PC-9 (cell line): ENCODE results near the gene WIPF1. TPM values are rescaled to one million over a fixed set of nuclear protein-coding genes. Genes with fewer than 3 reads are reported as not detected.
"Not testable (repeated sequence)": the region's sequence is repeated elsewhere in the genome, so short reads cannot be mapped to it uniquely, and the experiment has no call there.

ENCODE experiments used
- BruUV-seq: library from RNA; stranded (reverse); fragments of 400-500 nt; replicated peaks from 2 replicates; lab custom pipeline; 2021; lab: Mats Ljungman, UMichigan
- CTCF ChIA-PET: fragments of 300-600 bp; sonication (Branson Sonifier 250); formaldehyde crosslinking; loops from one replicate; lab custom pipeline; 2022; ENCODE audit warnings: antibody characterized with exemption; lab: Charles Lee
- POLR2A ChIA-PET: fragments of 300-600 bp; sonication (Branson Sonifier 250); formaldehyde crosslinking; loops from one replicate; lab custom pipeline; 2022; ENCODE audit warnings: antibody characterized with exemption; ENCODE audit not compliant: unreplicated experiment; lab: Charles Lee
- DNase-seq, 2 experiments: peaks; one replicate each; pipeline versions ENCODE4 v3.0.0 to v3.0.0-alpha.2; 2015 to 2022; ENCODE audit warnings: mixed read lengths in 1 of 2
- H2AFZ ChIP-seq: fragments of 200-600 bp; sonication (generic); 2 replicates; pipeline ENCODE4 v1.8.1; 2017; ENCODE audit warnings: antibody characterized with exemption
- H3F3A ChIP-seq: fragments of 200-600 bp; sonication (generic); 2 replicates; pipeline ENCODE4 v1.8.1; 2017; ENCODE audit warnings: antibody characterized with exemption, mild to moderate bottlenecking, low read depth; ENCODE audit not compliant: insufficient read depth
- H3K27ac ChIP-seq: fragments of 200-600 bp; sonication (generic); 2 replicates; pipeline ENCODE4 v1.6.1; 2016; ENCODE audit warnings: mixed run types
- H3K27me3 ChIP-seq: fragments of 200-600 bp; sonication (generic); 2 replicates; pipeline ENCODE4 v1.6.1; 2016; ENCODE audit warnings: low read depth, mixed run types; ENCODE audit not compliant: insufficient read depth
- H3K36me3 ChIP-seq: fragments of 200-600 bp; sonication (generic); 2 replicates; pipeline ENCODE4 v1.6.1; 2016; ENCODE audit warnings: low read depth, mixed run types
- H3K4me1 ChIP-seq: fragments of 200-600 bp; sonication (generic); replicated peaks from 2 replicates; pipeline ENCODE4 v1.6.1; 2016; ENCODE audit warnings: mixed run types; ENCODE audit not compliant: insufficient read depth
- H3K4me2 ChIP-seq: fragments of 200-600 bp; sonication (generic); 2 replicates; pipeline ENCODE4 v1.6.1; 2017; ENCODE audit warnings: mixed run types
- H3K4me3 ChIP-seq: fragments of 200-600 bp; sonication (generic); 2 replicates; pipeline ENCODE4 v1.6.1; 2016; ENCODE audit warnings: mixed run types
- H3K79me2 ChIP-seq: fragments of 200-600 bp; sonication (generic); 2 replicates; pipeline ENCODE4 v1.6.1; 2017; ENCODE audit warnings: low read depth, mixed run types
- H3K9me2 ChIP-seq: fragments of 200-600 bp; sonication (generic); 2 replicates; pipeline ENCODE4 v1.8.1; 2017; ENCODE audit warnings: mild to moderate bottlenecking; ENCODE audit not compliant: insufficient read depth
- H3K9me3 ChIP-seq: fragments of 200-600 bp; sonication (generic); 2 replicates; pipeline ENCODE4 v1.8.1; 2016; ENCODE audit warnings: low read depth; ENCODE audit not compliant: insufficient read depth
- H4K20me1 ChIP-seq: fragments of 200-600 bp; sonication (generic); 2 replicates; pipeline ENCODE4 v1.8.1; 2017; ENCODE audit not compliant: insufficient read depth
- CTCF ChIP-seq: fragments of 200-600 bp; sonication (generic); conservative IDR thresholded peaks from 2 replicates; pipeline ENCODE4 v1.6.1; 2017; ENCODE audit warnings: mixed run types, antibody characterized with exemption, mild to moderate bottlenecking, moderate library complexity
- EZH2 ChIP-seq: fragments of 200-600 bp; sonication (generic); IDR thresholded peaks from 2 replicates; pipeline ENCODE4 v1.8.0; 2017; ENCODE audit warnings: antibody characterized with exemption, low read depth
- intact Hi-C: fragments of 100-400 bp; cut with micrococcal nuclease; formaldehyde crosslinking; loops from one replicate; pipeline ENCODE4 v1.10.0; 2022; ENCODE audit not compliant: unreplicated experiment
- total RNA-seq: library from RNA; stranded (reverse); gene quantifications from 2 replicates; pipeline ENCODE4 v1.2.3, GENCODE V29; 2021

WIPF1 gene
- total RNA-seq, 1 experiment from 2014 or later = 0.46 TPM

GRCh38 chr2:174551697-174552096, 45.9 kb downstream of the WIPF1 start:
- no peaks in the 10 kb centered on the region for H3K9me2 ChIP-seq
- H3K4me1 ChIP-seq = 0 out of 2 replicates have a peak, but pooled peaks cover 1% of the 10 kb centered on the region
- H3K36me3 ChIP-seq = no peaks in the 10 kb centered on the region
- no peaks in the 10 kb centered on the region for H4K20me1 ChIP-seq
- no peaks in the 10 kb centered on the region for H3K79me2 ChIP-seq
- CTCF ChIA-PET = interaction anchor here (0.6 kb wide), 1 partner anchor 578 kb away, joined by 3 read pairs; no protein-coding TSS in a partner anchor
- no peak overlapping the region for H3K27ac ChIP-seq
- intact Hi-C loops = no loop called here
- no peaks in the 10 kb centered on the region for H3K9me3 ChIP-seq
- no peaks in the 10 kb centered on the region for H3F3A ChIP-seq
- H3K27me3 ChIP-seq = no peaks in the 10 kb centered on the region
- no peak overlapping the region for H2AFZ ChIP-seq
- no peak overlapping the region for H3K4me3 ChIP-seq
- no TSS peak for BruUV-seq
- no peak overlapping the region for H3K4me2 ChIP-seq
- DNase-seq = no peak
- POLR2A ChIA-PET = no interaction called here
- TF ChIP-seq CTCF (no peak), EZH2 (no peak)

- H3K4me1 ChIP-seq, BruUV-seq, H3K27me3 ChIP-seq, H3K79me2 ChIP-seq, H2AFZ ChIP-seq, POLR2A ChIA-PET, H3K4me3 ChIP-seq, H3K27ac ChIP-seq, H3F3A ChIP-seq, H3K36me3 ChIP-seq, H4K20me1 ChIP-seq, H3K9me2 ChIP-seq, DNase-seq, H3K9me3 ChIP-seq, H3K4me2 ChIP-seq: not testable (repeated sequence)
- intact Hi-C loops = loop anchor here (10.0 kb wide), 1 partner anchor 1144 kb away; no protein-coding TSS in a partner anchor
- CTCF ChIA-PET = interaction anchor here (2.9 kb wide), 1 partner anchor 86 kb away, joined by 89 read pairs; no protein-coding TSS in a partner anchor
Observed at GRCh38 chr2:174548646-174549045, 49.0 kb downstream of the WIPF1 start.

- H3K27me3 ChIP-seq, H3K27ac ChIP-seq, H3K9me3 ChIP-seq, H3K4me1 ChIP-seq, DNase-seq, BruUV-seq, H3F3A ChIP-seq, H3K79me2 ChIP-seq, H4K20me1 ChIP-seq, H3K36me3 ChIP-seq, POLR2A ChIA-PET, H3K9me2 ChIP-seq: not testable (repeated sequence)
- H2AFZ ChIP-seq = peak overlapping the region; percentile 93
- intact Hi-C loops = loop anchor here (10.0 kb wide), 1 partner anchor 1143 kb away; no protein-coding TSS in a partner anchor
- H3K4me2 ChIP-seq = peak overlapping the region; percentile 67
- CTCF ChIA-PET = interaction anchor here (1.1 to 2.9 kb wide), 6 partner anchors 85 to 299 kb away, joined by 3 to 89 read pairs (median 5); partner anchors contain the start of genes OLA1 and SCRN3
- peak overlapping the region; percentile 58; the same call in 1 of the 2 replicates for H3K4me3 ChIP-seq
Observed at GRCh38 chr2:174548021-174548420, 49.6 kb downstream of the WIPF1 start.
